ENCODE results near the gene INPP5E.

Gene INPP5E

GRCh38 chr9:136439481-136440408 lies at the start of gene INPP5E:
TSS of gene INPP5E (minus strand) at chr9:136439845. CDS start at chr9:136439419, 426 bp downstream.
- DNase-seq: peak; percentile 80

GRCh38 chr9:136488247-136489214 lies 48.9 kb upstream of the INPP5E start:
- peak; percentile 77 for DNase-seq

- no peak for DNase-seq
Observed at GRCh38 chr9:136487672-136488071, 48.0 kb upstream of the INPP5E start.

- DNase-seq: no peak
Observed at GRCh38 chr9:136486823-136487620, 47.4 kb upstream of the INPP5E start.

- DNase-seq: no peak
Observed at GRCh38 chr9:136486131-136486530, 46.5 kb upstream of the INPP5E start.

- DNase-seq: peak; percentile 82
Observed at GRCh38 chr9:136485049-136486045, 45.7 kb upstream of the INPP5E start.

- no peak for DNase-seq
Observed at GRCh38 chr9:136484153-136485048, 44.8 kb upstream of the INPP5E start.

- DNase-seq: peak; percentile 96
Observed at GRCh38 chr9:136483589-136484152, 44.0 kb upstream of the INPP5E start.

GRCh38 chr9:136482793-136483588 lies 43.3 kb upstream of the INPP5E start, which contains the start of gene SEC16A:
TSS of gene SEC16A (minus strand) at chr9:136483040. CDS start at chr9:136477615, 5,425 bp downstream.
- DNase-seq: peak; percentile 100

GRCh38 chr9:136482046-136482792 lies 42.6 kb upstream of the INPP5E start:
- DNase-seq: peak; percentile 15

GRCh38 chr9:136481558-136481957 lies 41.9 kb upstream of the INPP5E start:
- DNase-seq: no peak

- DNase-seq: no peak
Observed at GRCh38 chr9:136476369-136477150, 36.9 kb upstream of the INPP5E start.

GRCh38 chr9:136474974-136475865 lies 35.6 kb upstream of the INPP5E start:
- DNase-seq: no peak

GRCh38 chr9:136474021-136474640 lies 34.5 kb upstream of the INPP5E start:
- DNase-seq: no peak

- DNase-seq: no peak
Observed at GRCh38 chr9:136473354-136473721, 33.7 kb upstream of the INPP5E start.
